ENCODE data around the gene TDRD12.

DNA sequence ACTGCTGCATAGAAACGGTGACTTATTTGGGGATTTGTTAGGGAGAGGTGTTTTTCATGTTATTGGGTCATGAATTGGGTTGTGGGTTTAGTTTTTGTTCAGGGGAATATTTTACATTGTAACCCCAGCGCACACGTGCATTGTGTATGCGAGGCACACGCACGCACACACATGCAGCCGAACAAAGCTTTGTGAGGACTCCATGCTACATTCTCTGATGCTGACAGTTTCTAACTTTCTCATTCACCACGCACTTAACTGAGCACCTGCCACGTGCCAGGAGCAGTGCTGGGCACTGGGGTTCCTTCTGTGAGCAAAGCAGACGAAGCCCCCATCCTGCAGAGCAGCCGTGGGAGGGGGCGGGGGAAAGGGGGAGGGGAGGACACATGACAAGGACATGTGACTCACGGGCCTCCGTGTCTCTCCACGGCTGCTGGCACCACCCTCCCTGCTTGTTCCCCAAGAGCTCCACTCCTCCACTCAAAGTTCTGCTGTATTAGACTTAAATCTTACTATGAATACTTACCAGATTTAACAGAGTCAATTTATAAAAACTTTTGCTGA, 94.4 kb downstream of the TDRD12 start:
- TF ChIP-seq, protein P1, sequence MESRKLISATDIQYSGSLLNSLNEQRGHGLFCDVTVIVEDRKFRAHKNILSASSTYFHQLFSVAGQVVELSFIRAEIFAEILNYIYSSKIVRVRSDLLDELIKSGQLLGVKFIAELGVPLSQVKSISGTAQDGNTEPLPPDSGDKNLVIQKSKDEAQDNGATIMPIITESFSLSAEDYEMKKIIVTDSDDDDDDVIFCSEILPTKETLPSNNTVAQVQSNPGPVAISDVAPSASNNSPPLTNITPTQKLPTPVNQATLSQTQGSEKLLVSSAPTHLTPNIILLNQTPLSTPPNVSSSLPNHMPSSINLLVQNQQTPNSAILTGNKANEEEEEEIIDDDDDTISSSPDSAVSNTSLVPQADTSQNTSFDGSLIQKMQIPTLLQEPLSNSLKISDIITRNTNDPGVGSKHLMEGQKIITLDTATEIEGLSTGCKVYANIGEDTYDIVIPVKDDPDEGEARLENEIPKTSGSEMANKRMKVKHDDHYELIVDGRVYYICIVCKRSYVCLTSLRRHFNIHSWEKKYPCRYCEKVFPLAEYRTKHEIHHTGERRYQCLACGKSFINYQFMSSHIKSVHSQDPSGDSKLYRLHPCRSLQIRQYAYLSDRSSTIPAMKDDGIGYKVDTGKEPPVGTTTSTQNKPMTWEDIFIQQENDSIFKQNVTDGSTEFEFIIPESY (CRISPR knock-in tag; IDR thresholded peaks at IDR 0.05) = no peak
- TF ChIP-seq SP1 (IDR thresholded peaks at IDR 0.05) (no peak), SP1 (CRISPR knock-in tag; IDR thresholded peaks at IDR 0.05) (no peak), ZNF121 (CRISPR knock-in tag; IDR thresholded peaks at IDR 0.05) (no peak), EP300 (IDR thresholded peaks at IDR 0.05; ENCODE audit: low read depth in 2 of 2, low read length in 2 of 2) (no peak), EP300 (CRISPR knock-in tag; IDR thresholded peaks at IDR 0.05; ENCODE audit: borderline replicate concordance) (no peak), FOSL2 (CRISPR knock-in tag; IDR thresholded peaks at IDR 0.05) (no peak), ZNF619 (CRISPR knock-in tag; IDR thresholded peaks at IDR 0.05) (no peak), ZNF550 (CRISPR knock-in tag; IDR thresholded peaks at IDR 0.05; ENCODE audit: borderline replicate concordance) (no peak), POLR2AphosphoS2 (IDR thresholded peaks at IDR 0.05; ENCODE audit: low read depth, low read length) (no peak)

All from HepG2 (cell line).